ENCODE data around the gene GSTM3. TPM values are rescaled to one million over a fixed set of nuclear protein-coding genes. Genes with fewer than 3 reads are reported as not detected.

The GSTM3 gene
- total and polyA plus RNA-seq, 9 donors, result 29.2 to 62.0 (median 50.8) TPM

DNA sequence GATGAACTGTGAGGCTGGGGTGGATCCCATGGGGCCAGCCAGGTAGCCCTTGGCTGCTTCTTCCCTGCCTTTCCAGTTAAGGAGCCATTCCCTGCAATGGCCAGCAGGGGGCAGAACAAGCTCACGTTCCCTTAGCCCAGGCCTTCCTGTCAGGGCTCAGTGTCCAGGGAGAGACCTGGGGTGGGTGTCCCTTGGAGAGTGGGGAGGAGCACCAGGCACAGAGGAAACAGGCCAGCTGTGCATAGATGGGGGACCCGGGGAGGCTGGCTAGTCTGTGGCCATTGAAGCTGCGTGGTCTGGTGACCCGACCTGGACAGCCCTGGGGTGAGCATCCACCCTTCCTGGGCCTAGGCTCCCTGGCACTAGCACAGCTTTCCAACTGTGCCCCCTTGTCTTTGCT lies 36.1 kb upstream of the GSTM3 start:
- no peak overlapping the region for H3K27ac ChIP-seq (ENCODE audit: low read length)
- H3K27me3 ChIP-seq (ENCODE audit: control insufficient read depth, insufficient read depth, low read length), result peaks cover 9% of the 10 kb centered on the region
- no peaks in the 10 kb centered on the region for H3K9me3 ChIP-seq (replicated peaks; ENCODE audit: control insufficient read depth, low read depth, low read length)
- DNase-seq, result peak; percentile 88
- no peaks in the 10 kb centered on the region for H3K36me3 ChIP-seq (ENCODE audit: control insufficient read depth, insufficient read depth, low read length)
- WGBS (ENCODE audit: insufficient coverage), result 23% methylated on average over 4 of the region's 4 CpGs
- H3K4me3 ChIP-seq (ENCODE audit: low read length), result no peak overlapping the region
- peaks cover 4% of the 10 kb centered on the region for H3K4me1 ChIP-seq (ENCODE audit: control insufficient read depth, insufficient read depth, low read length)

DNA sequence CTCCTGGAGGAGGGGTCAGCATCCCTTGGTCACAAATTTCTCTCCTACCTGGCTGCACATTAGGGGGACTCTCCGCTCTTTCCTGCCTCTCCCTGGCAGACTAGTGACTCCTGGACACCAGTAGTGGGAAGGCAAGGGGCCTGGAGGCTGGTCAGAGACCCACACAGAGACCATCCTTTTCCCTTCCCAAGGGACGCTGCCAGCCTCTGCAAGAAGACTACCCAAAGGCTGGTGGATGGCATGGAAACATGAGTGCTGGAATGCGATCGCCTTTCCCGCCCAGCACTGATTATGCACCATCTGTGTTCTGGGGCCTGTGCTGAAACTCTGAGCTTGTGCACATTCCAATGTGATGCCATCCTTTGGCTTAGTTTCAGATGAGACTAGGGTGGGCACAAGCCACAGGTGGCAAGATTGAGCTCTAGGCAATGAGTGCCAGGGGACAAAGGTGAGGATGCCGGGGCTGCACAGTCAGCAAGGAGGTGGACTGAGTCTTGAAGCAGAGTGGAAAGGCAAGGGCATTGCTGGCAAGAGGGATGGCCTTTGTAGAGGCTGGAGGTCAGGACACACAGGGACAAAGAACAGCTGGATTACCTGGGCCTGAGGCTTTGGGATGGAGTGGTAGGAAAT lies 35.5 kb upstream of the GSTM3 start:
- H3K36me3 ChIP-seq (ENCODE audit: control insufficient read depth, insufficient read depth, low read length), result no peaks in the 10 kb centered on the region
- no peaks in the 10 kb centered on the region for H3K9me3 ChIP-seq (replicated peaks; ENCODE audit: control insufficient read depth, low read depth, low read length)
- peaks cover 4% of the 10 kb centered on the region for H3K4me1 ChIP-seq (ENCODE audit: control insufficient read depth, insufficient read depth, low read length)
- H3K4me3 ChIP-seq (ENCODE audit: low read length), result no peak overlapping the region
- H3K27me3 ChIP-seq (ENCODE audit: control insufficient read depth, insufficient read depth, low read length), result peaks cover 9% of the 10 kb centered on the region
- no peak for DNase-seq
- no peak overlapping the region for H3K27ac ChIP-seq (ENCODE audit: low read length)
- 86% methylated on average over 4 of the region's 6 CpGs for WGBS (ENCODE audit: insufficient coverage)

DNA sequence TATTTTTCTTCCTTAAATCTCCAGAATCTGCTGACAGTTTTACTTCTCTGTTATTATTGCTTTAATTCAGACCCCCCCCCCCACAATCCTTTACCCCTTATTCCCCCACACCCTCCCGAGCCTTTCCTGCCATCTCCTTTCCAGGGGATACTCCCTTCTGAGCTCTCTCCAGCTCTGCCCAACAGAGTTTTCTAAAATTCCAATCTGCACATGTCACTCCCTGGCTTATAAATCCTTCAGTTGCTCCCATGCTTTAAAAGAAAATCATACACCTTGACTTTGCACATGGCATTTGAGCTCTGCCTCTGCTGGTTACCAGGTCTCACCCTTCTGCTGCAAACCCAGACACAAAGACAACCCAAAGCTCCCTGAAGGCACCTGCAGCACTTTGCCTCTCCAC lies 34.6 kb upstream of the GSTM3 start:
- Histone ChIP-seq H3K4me3 (ENCODE audit: low read length) (no peak overlapping the region), H3K9me3 (replicated peaks; ENCODE audit: control insufficient read depth, low read depth, low read length) (no peaks in the 10 kb centered on the region), H3K36me3 (ENCODE audit: control insufficient read depth, insufficient read depth, low read length) (no peaks in the 10 kb centered on the region), H3K27me3 (ENCODE audit: control insufficient read depth, insufficient read depth, low read length) (peaks cover 12% of the 10 kb centered on the region), H3K27ac (ENCODE audit: low read length) (no peak overlapping the region), H3K4me1 (ENCODE audit: control insufficient read depth, insufficient read depth, low read length) (peaks cover 8% of the 10 kb centered on the region)
- WGBS (ENCODE audit: insufficient coverage), result no CpG with 5 or more reads among the region's 1 CpG
- no peak for DNase-seq

DNA sequence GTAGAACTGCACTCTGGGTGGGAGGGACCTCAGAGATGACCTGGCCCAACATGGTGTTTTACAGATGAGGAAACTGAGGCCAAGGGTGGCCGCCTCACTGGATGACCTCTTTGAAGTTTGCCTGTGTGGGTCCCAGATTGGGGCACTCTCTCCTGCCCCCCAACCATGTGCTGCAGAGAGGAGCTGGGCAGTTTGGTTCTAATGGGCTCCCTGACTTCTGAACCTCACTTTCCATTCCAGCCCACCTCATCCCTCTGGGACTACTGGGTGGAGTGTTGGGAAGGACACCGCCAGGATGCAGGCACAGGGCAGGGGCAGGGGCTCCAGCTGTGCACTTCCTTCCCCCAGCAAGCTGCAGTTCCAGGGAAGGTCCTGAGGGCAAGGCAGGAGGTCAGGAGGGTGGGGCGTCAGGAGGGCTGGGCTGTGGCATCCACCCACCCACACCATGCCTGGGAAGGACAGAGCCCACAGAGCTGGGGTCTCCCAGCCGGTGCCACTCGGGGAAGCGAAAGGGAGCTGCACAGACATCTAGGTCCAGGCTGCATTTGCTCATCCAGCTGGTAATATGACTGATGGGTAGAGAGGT lies 33.2 kb upstream of the GSTM3 start:
- WGBS (ENCODE audit: insufficient coverage), result 56% methylated on average over 4 of the region's 6 CpGs
- no peak overlapping the region for H3K4me3 ChIP-seq (ENCODE audit: low read length)
- no peaks in the 10 kb centered on the region for H3K36me3 ChIP-seq (ENCODE audit: control insufficient read depth, insufficient read depth, low read length)
- H3K9me3 ChIP-seq (replicated peaks; ENCODE audit: control insufficient read depth, low read depth, low read length), result no peaks in the 10 kb centered on the region
- no peak overlapping the region for H3K27ac ChIP-seq (ENCODE audit: low read length)
- peaks cover 6% of the 10 kb centered on the region for H3K27me3 ChIP-seq (ENCODE audit: control insufficient read depth, insufficient read depth, low read length)
- DNase-seq, result no peak
- peaks cover 9% of the 10 kb centered on the region for H3K4me1 ChIP-seq (ENCODE audit: control insufficient read depth, insufficient read depth, low read length)

DNA sequence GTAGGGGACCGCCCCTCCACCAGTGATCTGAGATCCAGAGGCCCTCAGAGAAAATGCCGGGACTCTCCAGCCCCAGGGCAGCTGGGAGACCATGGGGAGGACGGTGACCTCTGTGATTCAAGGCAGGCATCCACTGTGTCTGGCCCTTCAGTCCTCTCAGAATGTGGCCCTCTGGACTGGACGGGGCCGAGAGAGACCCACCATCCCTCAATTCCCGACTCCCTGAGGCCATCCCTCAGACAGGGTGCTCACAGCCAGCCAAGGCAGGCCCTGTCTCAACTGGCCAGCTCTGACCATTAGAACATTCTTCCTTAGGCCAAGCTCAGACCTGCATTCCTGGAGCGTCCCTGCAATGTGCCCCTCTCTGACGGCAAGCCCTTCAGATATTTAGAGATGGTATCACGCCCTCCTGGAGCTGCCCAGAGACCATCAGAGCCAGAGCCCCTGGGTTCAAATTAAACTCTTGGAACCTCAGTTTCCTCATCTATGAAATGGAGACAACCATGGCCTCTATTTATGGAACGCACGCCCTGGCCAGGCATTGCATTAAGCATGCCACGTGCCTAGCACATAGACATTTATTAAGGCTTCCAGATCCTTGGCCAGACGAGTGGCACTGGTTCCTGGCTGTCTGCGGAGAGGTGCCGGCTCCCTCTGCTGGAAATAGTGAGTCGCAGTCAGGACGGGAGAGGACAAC lies 32.5 kb upstream of the GSTM3 start:
- Histone ChIP-seq H3K9me3 (replicated peaks; ENCODE audit: control insufficient read depth, low read depth, low read length) (no peaks in the 10 kb centered on the region), H3K36me3 (ENCODE audit: control insufficient read depth, insufficient read depth, low read length) (no peaks in the 10 kb centered on the region), H3K4me1 (ENCODE audit: control insufficient read depth, insufficient read depth, low read length) (peaks cover 9% of the 10 kb centered on the region), H3K27me3 (ENCODE audit: control insufficient read depth, insufficient read depth, low read length) (peaks cover 6% of the 10 kb centered on the region), H3K4me3 (ENCODE audit: low read length) (no peak overlapping the region), H3K27ac (ENCODE audit: low read length) (no peak overlapping the region)
- DNase-seq, result peak; percentile 92
- WGBS (ENCODE audit: insufficient coverage), result 42% methylated on average over 16 of the region's 17 CpGs

- 98% methylated on average over 5 of the region's 6 CpGs for WGBS (ENCODE audit: insufficient coverage)
- no peak for DNase-seq
- H3K27me3 ChIP-seq (ENCODE audit: control insufficient read depth, insufficient read depth, low read length), result peaks cover 6% of the 10 kb centered on the region
- H3K4me3 ChIP-seq (ENCODE audit: low read length), result no peak overlapping the region
- H3K9me3 ChIP-seq (replicated peaks; ENCODE audit: control insufficient read depth, low read depth, low read length), result no peaks in the 10 kb centered on the region
- H3K36me3 ChIP-seq (ENCODE audit: control insufficient read depth, insufficient read depth, low read length), result no peaks in the 10 kb centered on the region
- H3K27ac ChIP-seq (ENCODE audit: low read length), result no peak overlapping the region
- peaks cover 9% of the 10 kb centered on the region for H3K4me1 ChIP-seq (ENCODE audit: control insufficient read depth, insufficient read depth, low read length)
Measured at GRCh38 chr1:109772658-109773202, 31.9 kb upstream of the GSTM3 start.

DNA sequence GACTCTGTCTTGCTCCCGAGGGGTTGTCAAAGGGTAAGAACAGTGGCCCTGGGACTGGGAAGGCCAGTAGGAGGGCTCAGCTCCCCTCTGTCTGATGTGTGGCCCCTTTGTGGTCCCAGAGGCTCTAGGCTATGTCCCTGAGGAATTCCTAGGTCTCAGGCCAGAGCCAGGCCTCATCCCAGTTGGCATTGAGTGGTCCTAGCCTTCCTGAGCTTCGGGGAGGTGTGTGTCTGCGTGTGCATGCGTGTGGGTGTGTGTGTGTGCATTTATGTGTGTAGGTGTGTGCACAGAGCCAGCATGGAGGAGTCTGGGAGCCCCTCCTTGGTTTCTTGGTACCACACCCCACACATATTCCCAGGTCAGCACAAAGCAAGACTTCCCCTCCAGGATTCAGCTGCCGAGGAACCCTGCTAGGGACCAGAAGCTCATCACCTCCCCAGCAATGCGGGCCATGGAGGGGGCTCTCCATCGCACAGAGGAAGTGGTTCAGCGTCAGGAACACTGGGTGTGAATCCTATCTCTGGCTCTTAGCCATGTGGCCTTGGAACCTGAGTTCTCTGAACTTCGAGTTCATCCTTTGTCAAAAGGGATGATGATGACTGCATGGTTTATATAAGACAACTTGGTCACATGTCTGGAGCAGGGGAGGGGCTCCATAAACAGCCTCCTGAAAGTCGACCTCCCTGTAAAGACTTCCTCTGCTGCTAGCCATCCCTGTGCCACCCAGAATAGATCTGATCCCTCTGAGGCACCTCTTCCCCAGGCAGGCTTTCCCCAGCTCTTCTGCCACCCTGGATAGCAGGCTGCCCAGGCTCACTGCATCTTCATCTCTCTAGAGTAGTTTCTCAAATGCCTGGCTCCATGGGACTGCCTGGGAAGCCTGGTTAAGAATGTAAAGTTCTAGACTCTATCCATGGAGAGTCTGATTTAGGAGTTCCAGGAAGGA lies 31.1 kb upstream of the GSTM3 start:
- Histone ChIP-seq H3K4me1 (ENCODE audit: control insufficient read depth, insufficient read depth, low read length) (peaks cover 6% of the 10 kb centered on the region), H3K36me3 (ENCODE audit: control insufficient read depth, insufficient read depth, low read length) (no peaks in the 10 kb centered on the region), H3K9me3 (replicated peaks; ENCODE audit: control insufficient read depth, low read depth, low read length) (no peaks in the 10 kb centered on the region), H3K4me3 (ENCODE audit: low read length) (no peak overlapping the region), H3K27ac (ENCODE audit: low read length) (no peak overlapping the region), H3K27me3 (ENCODE audit: control insufficient read depth, insufficient read depth, low read length) (peaks cover 6% of the 10 kb centered on the region)
- DNase-seq, result no peak
- 60% methylated on average over 4 of the region's 10 CpGs for WGBS (ENCODE audit: insufficient coverage)

- Histone ChIP-seq H3K36me3 (ENCODE audit: control insufficient read depth, insufficient read depth, low read length) (no peaks in the 10 kb centered on the region), H3K4me3 (ENCODE audit: low read length) (no peak overlapping the region), H3K4me1 (ENCODE audit: control insufficient read depth, insufficient read depth, low read length) (peaks cover 5% of the 10 kb centered on the region), H3K27ac (ENCODE audit: low read length) (no peak overlapping the region), H3K27me3 (ENCODE audit: control insufficient read depth, insufficient read depth, low read length) (peaks cover 5% of the 10 kb centered on the region), H3K9me3 (replicated peaks; ENCODE audit: control insufficient read depth, low read depth, low read length) (no peaks in the 10 kb centered on the region)
- no peak for DNase-seq
- 53% methylated on average over 7 of the region's 11 CpGs for WGBS (ENCODE audit: insufficient coverage)
Measured at GRCh38 chr1:109770331-109771095, 29.7 kb upstream of the GSTM3 start.

GRCh38 chr1:109769330-109770078 lies 28.7 kb upstream of the GSTM3 start:
- 84% methylated on average over 11 of the region's 11 CpGs for WGBS (ENCODE audit: insufficient coverage)
- no peak for DNase-seq
- H3K36me3 ChIP-seq (ENCODE audit: control insufficient read depth, insufficient read depth, low read length), result no peaks in the 10 kb centered on the region
- H3K4me1 ChIP-seq (ENCODE audit: control insufficient read depth, insufficient read depth, low read length), result peaks cover 5% of the 10 kb centered on the region
- H3K27me3 ChIP-seq (ENCODE audit: control insufficient read depth, insufficient read depth, low read length), result peaks cover 2% of the 10 kb centered on the region
- H3K9me3 ChIP-seq (replicated peaks; ENCODE audit: control insufficient read depth, low read depth, low read length), result no peaks in the 10 kb centered on the region
- H3K4me3 ChIP-seq (ENCODE audit: low read length), result no peak overlapping the region
- no peak overlapping the region for H3K27ac ChIP-seq (ENCODE audit: low read length)

All from muscle of leg (tissue), 11 donors.